Spleen (tissue), 11 donors: Measurements from ENCODE around the gene SIN3B. TPM values are rescaled to one million over a fixed set of nuclear protein-coding genes. Genes with fewer than 3 reads are reported as not detected.

ENCODE experiments used
- DNase-seq: peaks from one replicate; pipeline ENCODE4 v3.0.0-alpha.2; 2020
- H3K27ac ChIP-seq, 8 donors: fragments of 200-600 bp; sonication (generic) in 7 of 8; 1 replicate in 4 of 8; 2 replicates in 4 of 8; pipeline versions ENCODE4 v1.5.0 to v1.8.0; 2016 to 2021; ENCODE audit warnings: inconsistent platforms in 4 of 8, mild to moderate bottlenecking in 4 of 8, moderate library complexity in 1 of 8
- H3K27me3 ChIP-seq, 7 donors: fragments of 200-600 bp; sonication (generic) in 6 of 7; replicated peaks in 1 of 7; 1 replicate in 4 of 7; 2 replicates in 3 of 7; pipeline versions ENCODE4 v1.5.0 to v1.8.0; 2016 to 2021; ENCODE audit warnings: inconsistent platforms in 3 of 7, mild to moderate bottlenecking in 1 of 7
- H3K36me3 ChIP-seq, 6 donors: fragments of 200-600 bp; sonication (generic) in 5 of 6; 1 replicate in 4 of 6; 2 replicates in 2 of 6; pipeline versions ENCODE4 v1.5.0 to v1.8.0; 2016 to 2021; ENCODE audit warnings: inconsistent platforms in 2 of 6
- H3K4me1 ChIP-seq, 6 donors: fragments of 200-600 bp; sonication (generic) in 5 of 6; 1 replicate in 3 of 6; 2 replicates in 3 of 6; pipeline versions ENCODE4 v1.5.0 to v1.8.0; 2016 to 2021; ENCODE audit warnings: inconsistent platforms in 3 of 6
- H3K4me3 ChIP-seq, 8 donors: fragments of 200-600 bp; sonication (generic) in 7 of 8; 1 replicate in 4 of 8; 2 replicates in 4 of 8; pipeline versions ENCODE4 v1.5.0 to v1.8.0; 2016 to 2021; ENCODE audit warnings: inconsistent platforms in 4 of 8, mild to moderate bottlenecking in 4 of 8, moderate library complexity in 2 of 8
- H3K9me3 ChIP-seq, 8 donors: fragments of 200-600 bp; sonication (generic) in 7 of 8; 1 replicate in 4 of 8; 2 replicates in 4 of 8; pipeline versions ENCODE4 v1.5.0 to v1.8.0; 2016 to 2021; ENCODE audit warnings: inconsistent platforms in 4 of 8
- POLR2A ChIP-seq, 3 donors: fragments of 450-650 bp; IDR thresholded peaks; one replicate each; pipeline ENCODE4 v1.5.1; 2017; ENCODE audit warnings: antibody characterized with exemption in 3 of 3, mild to moderate bottlenecking in 1 of 3
- POLR2AphosphoS5 ChIP-seq, 3 donors: sonication (generic); formaldehyde crosslinking; IDR thresholded peaks; one replicate each; pipeline ENCODE4 v1.5.1; 2017; ENCODE audit warnings: antibody characterized with exemption in 3 of 3
- WGBS, 5 donors: extraction: QIAGEN DNeasy Blood & Tissue Kit in 3 of 5; methylation state at CpG; one replicate each; pipeline versions ENCODE4 v1.1.5 to v1.1.7; 2013 to 2018; 5-methylcytosine and 5-hydroxymethylcytosine counted together
- intact Hi-C: fragments of 100-400 bp; cut with DNase I; formaldehyde crosslinking; loops from one replicate; pipeline ENCODE4 v1.15.0; 2023; ENCODE audit warnings: low total_unique reads
- polyA plus RNA-seq, 3 donors: library from polyadenylated mRNA; stranded (reverse); fragments of 200-250 nt; gene quantifications; one replicate each; pipeline ENCODE4 v1.2.1, GENCODE V29; 2013
- total RNA-seq, 7 donors: library from RNA; depleted of rRNA in 3 of 7; stranded (reverse); fragments of >200 nt in 3 of 7; fragmentation: NEBNext Ultra II Directional in 4 of 7; extraction: Animal tissue kit (Norgen Biotek cat#: 25700) in 4 of 7; gene quantifications; one replicate each; pipeline versions ENCODE4 v1.1.0 to v1.2.1, GENCODE V29; 2016 to 2021
- TF ChIP-seq, protein P1 (sequence below), 11 experiments: fragments of 200-600 bp in 7 of 11; fragments of 450-650 bp in 4 of 11; sonication (generic) in 4 of 11; IDR thresholded peaks in 8 of 11; conservative IDR thresholded peaks in 3 of 11; 1 replicate in 7 of 11; 2 replicates in 4 of 11; pipeline versions ENCODE4 v1.4.0 to v1.8.0; 2016 to 2021; ENCODE audit warnings: antibody characterized with exemption in 11 of 11, inconsistent platforms in 4 of 11, mild to moderate bottlenecking in 1 of 11
- donor health status: healthy with polysubstance abuse.
- donor health status: DM: no; HTN: no; CAD: no; lungs with moderate emphysema.
- donor health status: DM: no; HTN: no; CAD: no.
- donor health status: Bipolar disorder and iron deficiency.
- donor health status: healthy.
- donor health status: DM: no; HTN: no; CAD: no.
- donor health status: DM: yes; HTN: yes; CAD: no.

Gene SIN3B
- total and polyA plus RNA-seq, 10 donors = 14.6 to 107 (median 67.6) TPM

DNA sequence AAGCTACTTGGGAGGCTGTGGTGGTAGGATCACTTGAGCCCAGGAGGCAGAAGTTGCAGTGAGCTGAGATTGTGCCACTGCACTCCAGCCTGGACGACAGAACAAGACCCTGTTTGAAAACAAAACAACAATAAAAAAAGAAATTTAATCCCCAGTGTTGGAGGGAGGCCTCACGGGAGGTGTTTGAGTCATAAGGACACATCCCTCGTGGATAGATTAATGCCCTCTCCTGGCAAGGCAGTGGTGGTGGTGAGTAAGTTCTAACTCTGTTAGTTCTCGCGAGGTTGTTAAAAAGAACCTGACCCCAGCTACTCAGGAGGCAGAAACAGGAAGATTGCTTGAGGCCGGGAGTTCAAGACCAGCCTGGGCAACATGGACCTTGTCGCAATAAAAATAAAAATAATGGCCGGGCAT, 27.6 kb upstream of the SIN3B start:
- no peaks in the 10 kb centered on the region for H3K36me3 ChIP-seq

DNA sequence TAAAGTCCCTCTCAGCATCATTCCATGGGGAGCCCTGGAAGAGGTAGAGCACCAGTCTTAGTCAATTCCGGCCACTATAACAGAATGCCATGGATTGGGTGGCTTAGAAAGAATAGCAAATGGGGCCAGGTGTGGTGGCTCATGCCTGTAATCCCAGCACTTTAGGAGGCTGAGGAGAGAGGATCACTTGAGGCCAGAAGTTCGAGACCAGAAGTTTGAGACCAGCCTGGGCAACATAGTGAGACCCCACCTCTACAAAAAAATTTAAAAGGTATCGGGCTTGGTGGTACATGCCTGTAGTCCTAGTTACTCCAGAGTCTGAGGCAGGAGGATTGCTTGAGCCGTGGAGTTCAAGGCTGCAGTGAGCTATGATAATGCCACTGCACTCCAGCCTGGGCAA, 25.0 kb upstream of the SIN3B start:
- H3K36me3 ChIP-seq = no peaks in the 10 kb centered on the region
- WGBS, 5 donors = 77 to 97% (median 93%) methylated on average over 4 of the region's 4 CpGs
- TF ChIP-seq POLR2A (IDR thresholded peaks at IDR 0.05) (no peak), POLR2AphosphoS5 (IDR thresholded peaks at IDR 0.05) (no peak)
- TF ChIP-seq, protein P1, sequence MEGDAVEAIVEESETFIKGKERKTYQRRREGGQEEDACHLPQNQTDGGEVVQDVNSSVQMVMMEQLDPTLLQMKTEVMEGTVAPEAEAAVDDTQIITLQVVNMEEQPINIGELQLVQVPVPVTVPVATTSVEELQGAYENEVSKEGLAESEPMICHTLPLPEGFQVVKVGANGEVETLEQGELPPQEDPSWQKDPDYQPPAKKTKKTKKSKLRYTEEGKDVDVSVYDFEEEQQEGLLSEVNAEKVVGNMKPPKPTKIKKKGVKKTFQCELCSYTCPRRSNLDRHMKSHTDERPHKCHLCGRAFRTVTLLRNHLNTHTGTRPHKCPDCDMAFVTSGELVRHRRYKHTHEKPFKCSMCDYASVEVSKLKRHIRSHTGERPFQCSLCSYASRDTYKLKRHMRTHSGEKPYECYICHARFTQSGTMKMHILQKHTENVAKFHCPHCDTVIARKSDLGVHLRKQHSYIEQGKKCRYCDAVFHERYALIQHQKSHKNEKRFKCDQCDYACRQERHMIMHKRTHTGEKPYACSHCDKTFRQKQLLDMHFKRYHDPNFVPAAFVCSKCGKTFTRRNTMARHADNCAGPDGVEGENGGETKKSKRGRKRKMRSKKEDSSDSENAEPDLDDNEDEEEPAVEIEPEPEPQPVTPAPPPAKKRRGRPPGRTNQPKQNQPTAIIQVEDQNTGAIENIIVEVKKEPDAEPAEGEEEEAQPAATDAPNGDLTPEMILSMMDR (IDR thresholded peaks at IDR 0.05 in 8 of 11, conservative IDR thresholded peaks at IDR 0.05 in 3 of 11) = no peak
- H3K27ac ChIP-seq = no peak overlapping the region
- no peaks in the 10 kb centered on the region for H3K9me3 ChIP-seq
- DNase-seq = no peak
- H3K27me3 ChIP-seq = no peaks in the 10 kb centered on the region
- intact Hi-C loops = no loop called here
- no peak overlapping the region for H3K4me3 ChIP-seq
- peaks cover 0 to 23% (median 0%) of the 10 kb centered on the region in 6 donors for H3K4me1 ChIP-seq

More for the DNA sequence above, 27.6 kb upstream of the SIN3B start:
- WGBS, 5 donors = 71 to 91% (median 77%) methylated on average over 8 of the region's 8 CpGs
- no peak overlapping the region for H3K4me3 ChIP-seq
- intact Hi-C loops = no loop called here
- H3K27me3 ChIP-seq = no peaks in the 10 kb centered on the region
- peaks cover 0 to 23% (median 0%) of the 10 kb centered on the region in 6 donors for H3K4me1 ChIP-seq
- peaks cover 0 to 12% (median under 1%) of the 10 kb centered on the region in 8 donors for H3K9me3 ChIP-seq
- no peak for DNase-seq
- TF ChIP-seq POLR2A (IDR thresholded peaks at IDR 0.05) (no peak), POLR2AphosphoS5 (IDR thresholded peaks at IDR 0.05) (no peak)
- TF ChIP-seq, protein P1 (IDR thresholded peaks at IDR 0.05 in 8 of 11, conservative IDR thresholded peaks at IDR 0.05 in 3 of 11) = no peak
- peak overlapping the region in 4 of 8 donors; percentile 5 to 74 (median 53) for H3K27ac ChIP-seq

DNA sequence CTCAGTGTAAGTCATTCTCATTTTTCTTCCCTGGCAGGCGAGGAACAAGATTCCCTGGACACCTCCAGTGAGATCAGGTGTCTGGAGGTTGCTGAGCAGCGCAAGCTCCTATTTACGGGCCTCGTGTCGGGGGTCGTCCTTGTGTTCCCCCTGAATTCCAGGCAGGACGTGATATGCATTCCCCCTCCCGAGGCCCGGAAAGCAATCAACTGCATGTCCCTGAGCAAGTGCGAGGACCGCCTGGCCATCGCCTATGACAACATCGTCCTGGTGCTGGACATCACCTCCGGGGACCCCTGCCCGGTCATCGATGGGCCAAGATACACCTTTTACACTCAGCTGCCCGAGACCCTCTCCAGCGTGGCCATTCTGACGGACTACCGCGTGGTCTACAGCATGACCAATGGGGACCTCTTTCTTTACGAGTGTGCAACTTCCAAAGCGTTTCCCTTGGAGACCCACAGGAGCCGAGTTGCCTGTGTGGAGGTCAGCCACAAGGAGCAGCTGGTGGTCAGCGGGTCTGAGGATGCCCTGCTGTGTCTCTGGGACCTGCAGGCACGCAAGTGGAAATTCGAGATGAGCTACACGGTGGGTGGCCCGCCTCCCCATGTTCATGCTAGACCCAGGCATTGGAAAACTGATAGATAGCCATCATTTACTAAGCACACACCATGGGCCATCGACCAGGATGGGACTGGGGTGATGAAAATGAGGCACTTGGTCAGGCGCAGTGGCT, 21.5 kb upstream of the SIN3B start:
- DNase-seq = no peak
- Histone ChIP-seq H3K4me1 (peaks cover 0 to 6% (median 0%) of the 10 kb centered on the region in 6 donors), H3K27ac (no peak overlapping the region), H3K27me3 (no peaks in the 10 kb centered on the region), H3K4me3 (no peak overlapping the region), H3K9me3 (peaks cover 0 to 14% (median under 1%) of the 10 kb centered on the region in 8 donors), H3K36me3 (no peaks in the 10 kb centered on the region)
- 83 to 91% (median 89%) methylated on average over 24 to 31 of the region's 31 CpGs for WGBS, 5 donors
- intact Hi-C loops = no loop called here
- no peak for TF ChIP-seq POLR2A (IDR thresholded peaks at IDR 0.05)
- TF ChIP-seq POLR2AphosphoS5 (IDR thresholded peaks at IDR 0.05) = no peak
- TF ChIP-seq, protein P1 (IDR thresholded peaks at IDR 0.05 in 8 of 11, conservative IDR thresholded peaks at IDR 0.05 in 3 of 11) = no peak

DNA sequence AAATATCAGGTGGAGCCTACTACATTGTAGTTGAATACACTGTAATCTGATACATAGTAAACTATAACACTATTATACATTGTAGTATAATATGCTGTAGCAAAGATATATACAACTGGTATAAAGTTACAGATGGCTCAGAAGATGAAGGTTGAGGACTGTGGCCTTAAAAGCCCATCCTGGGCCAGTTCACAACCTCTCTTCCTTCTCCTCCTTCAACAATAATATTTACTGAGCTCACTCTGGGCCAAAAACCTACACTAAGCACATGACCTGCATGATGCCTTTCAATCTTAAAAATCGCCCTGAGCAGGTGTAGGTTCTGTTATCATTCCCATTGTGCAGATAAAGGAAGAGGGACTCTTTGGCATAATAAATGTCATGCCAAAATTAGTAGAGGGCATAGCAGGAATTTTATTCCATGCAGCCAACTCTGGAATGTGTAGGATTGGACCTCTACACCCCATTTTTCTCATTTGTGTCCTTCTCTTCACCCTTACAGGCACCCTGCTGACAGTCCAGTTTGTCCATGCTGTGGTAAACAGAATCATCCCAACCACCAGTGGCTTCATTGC, 14.6 kb upstream of the SIN3B start:
- intact Hi-C loops = no loop called here
- Histone ChIP-seq H3K4me1 (no peaks in the 10 kb centered on the region), H3K9me3 (peaks cover 0 to 60% (median 36%) of the 10 kb centered on the region in 8 donors), H3K27me3 (no peaks in the 10 kb centered on the region), H3K27ac (no peak overlapping the region), H3K36me3 (no peaks in the 10 kb centered on the region), H3K4me3 (no peak overlapping the region)
- 20 to 41% (median 24%) methylated on average over 1 of the region's 1 CpG for WGBS, 5 donors
- TF ChIP-seq POLR2A (IDR thresholded peaks at IDR 0.05) (no peak), POLR2AphosphoS5 (IDR thresholded peaks at IDR 0.05) (no peak)
- TF ChIP-seq, protein P1 (IDR thresholded peaks at IDR 0.05 in 8 of 11, conservative IDR thresholded peaks at IDR 0.05 in 3 of 11) = no peak
- no peak for DNase-seq
